Mammary epithelial cell (primary cell): ENCODE measurements around the gene ITPR2.

Experiments used
- EZH2 ChIP-seq: IDR thresholded peaks from 2 replicates; pipeline ENCODE4 v1.6.1; 2012; ENCODE audit warnings: low read length, inconsistent platforms, borderline replicate concordance
- TF ChIP-seq, protein P1 (sequence below), 2 donors: IDR thresholded peaks in 1 of 2; conservative IDR thresholded peaks in 1 of 2; 2 replicates each; pipeline ENCODE4 v1.5.1; 2011 to 2012; ENCODE audit warnings: inconsistent platforms in 2 of 2, low read length in 2 of 2, mild to moderate bottlenecking in 2 of 2, control low read depth in 1 of 2, low read depth in 1 of 2; ENCODE audit not compliant: insufficient read depth in 1 of 2; ENCODE audit errors: extremely low read depth in 1 of 2

- TF ChIP-seq, protein P1, sequence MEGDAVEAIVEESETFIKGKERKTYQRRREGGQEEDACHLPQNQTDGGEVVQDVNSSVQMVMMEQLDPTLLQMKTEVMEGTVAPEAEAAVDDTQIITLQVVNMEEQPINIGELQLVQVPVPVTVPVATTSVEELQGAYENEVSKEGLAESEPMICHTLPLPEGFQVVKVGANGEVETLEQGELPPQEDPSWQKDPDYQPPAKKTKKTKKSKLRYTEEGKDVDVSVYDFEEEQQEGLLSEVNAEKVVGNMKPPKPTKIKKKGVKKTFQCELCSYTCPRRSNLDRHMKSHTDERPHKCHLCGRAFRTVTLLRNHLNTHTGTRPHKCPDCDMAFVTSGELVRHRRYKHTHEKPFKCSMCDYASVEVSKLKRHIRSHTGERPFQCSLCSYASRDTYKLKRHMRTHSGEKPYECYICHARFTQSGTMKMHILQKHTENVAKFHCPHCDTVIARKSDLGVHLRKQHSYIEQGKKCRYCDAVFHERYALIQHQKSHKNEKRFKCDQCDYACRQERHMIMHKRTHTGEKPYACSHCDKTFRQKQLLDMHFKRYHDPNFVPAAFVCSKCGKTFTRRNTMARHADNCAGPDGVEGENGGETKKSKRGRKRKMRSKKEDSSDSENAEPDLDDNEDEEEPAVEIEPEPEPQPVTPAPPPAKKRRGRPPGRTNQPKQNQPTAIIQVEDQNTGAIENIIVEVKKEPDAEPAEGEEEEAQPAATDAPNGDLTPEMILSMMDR (conservative IDR thresholded peaks at IDR 0.05 in 1 of 2, IDR thresholded peaks at IDR 0.05 in 1 of 2; ENCODE audit: extremely low read depth in 1 of 2, insufficient read depth in 1 of 2, low read depth in 1 of 2, low read length in 2 of 2) = no peak
- TF ChIP-seq EZH2 = no peak
Observed at GRCh38 chr12:26555139-26555538, 277.9 kb downstream of the ITPR2 start.
